ENCODE data around the gene FZD7. TPM values are rescaled to one million over a fixed set of nuclear protein-coding genes. Genes with fewer than 3 reads are reported as not detected.
A peak's percentile ranks its signal among the peaks of the same experiment; 100 is the strongest.

Gene FZD7
- total RNA-seq (10 to 100 TPM; 18.5 to 26.4 TPM), polyA plus RNA-seq (ENCODE audit: insufficient read length in 2 of 2) (10 to 100 TPM; 20.5 to 25.2 TPM)
- long read RNA-seq, donor 1, transcript FZD7-201 (1 exons, 3,859 nt): major isoform, 15 of 15 reads
- long read RNA-seq, donor 1, partial matches to known transcripts: 0 of 15 reads
- long read RNA-seq, donor 1, other reads (novel, unspliced or antisense): 0 of 15 reads
- long read RNA-seq, donor 2, transcript FZD7-201 (1 exons, 3,859 nt): major isoform, 6 of 6 reads
- long read RNA-seq, donor 2, partial matches to known transcripts: 0 of 6 reads
- long read RNA-seq, donor 2, other reads (novel, unspliced or antisense): 0 of 6 reads
- long read RNA-seq, donor 3, partial matches to known transcripts: 0 of 3 reads
- long read RNA-seq, donor 3, other reads (novel, unspliced or antisense): 0 of 3 reads
- long read RNA-seq, donor 4, transcript FZD7-201 (1 exons, 3,859 nt): major isoform, 15 of 15 reads
- long read RNA-seq, donor 4, partial matches to known transcripts: 0 of 15 reads
- long read RNA-seq, donor 4, other reads (novel, unspliced or antisense): 0 of 15 reads

GRCh38 chr2:202033317-202034248, at the start of gene FZD7:
FZD7 (plus strand) TSS chr2:202033855; CDS start chr2:202034648, 793 bp downstream.
- H3K4me3 ChIP-seq (ENCODE audit: low read depth, low read length): peak within 1 kb of the TSS; percentile 88
- peak in 4 of 6 donors; percentile 80 to 97 (median 90) for DNase-seq (ENCODE audit: low read depth in 4 of 6, low spot score in 6 of 6)
- peaks cover 35% of the 10 kb centered on the region for H3K4me1 ChIP-seq (ENCODE audit: control insufficient read depth, insufficient read depth, low read length)
- peak within 1 kb of the TSS; percentile 100 for H3K27ac ChIP-seq (ENCODE audit: low read depth, low read length)
- H3K36me3 ChIP-seq (ENCODE audit: control insufficient read depth, insufficient read depth, low read length): peaks cover 4% of the 10 kb centered on the region
- WGBS (ENCODE audit: insufficient coverage): under 1% methylated on average over 83 of the region's 109 CpGs
- H3K9me3 ChIP-seq (ENCODE audit: control insufficient read depth, insufficient read depth, low read length): no peaks in the 10 kb centered on the region
- peaks cover 57% of the 10 kb centered on the region for H3K27me3 ChIP-seq (ENCODE audit: control insufficient read depth, insufficient read depth, low read length)

GRCh38 chr2:201984333-201984732, 49.3 kb upstream of the FZD7 start:
- peaks cover 10% of the 10 kb centered on the region for H3K27me3 ChIP-seq (ENCODE audit: control insufficient read depth, insufficient read depth, low read length)
- no peaks in the 10 kb centered on the region for H3K9me3 ChIP-seq (ENCODE audit: control insufficient read depth, insufficient read depth, low read length)
- peak overlapping the region; percentile 86 for H3K27ac ChIP-seq (ENCODE audit: low read depth, low read length)
- no peak overlapping the region for H3K4me3 ChIP-seq (ENCODE audit: low read depth, low read length)
- H3K36me3 ChIP-seq (ENCODE audit: control insufficient read depth, insufficient read depth, low read length): no peaks in the 10 kb centered on the region
- DNase-seq (ENCODE audit: low read depth in 4 of 6, low spot score in 6 of 6): no peak
- WGBS (ENCODE audit: insufficient coverage): 86% methylated on average over 1 of the region's 3 CpGs
- H3K4me1 ChIP-seq (ENCODE audit: control insufficient read depth, insufficient read depth, low read length): peaks cover 26% of the 10 kb centered on the region

GRCh38 chr2:201984800-201985525, 48.7 kb upstream of the FZD7 start:
- no peaks in the 10 kb centered on the region for H3K9me3 ChIP-seq (ENCODE audit: control insufficient read depth, insufficient read depth, low read length)
- peaks cover 28% of the 10 kb centered on the region for H3K4me1 ChIP-seq (ENCODE audit: control insufficient read depth, insufficient read depth, low read length)
- 44% methylated on average over 8 of the region's 12 CpGs for WGBS (ENCODE audit: insufficient coverage)
- no peak overlapping the region for H3K4me3 ChIP-seq (ENCODE audit: low read depth, low read length)
- H3K27ac ChIP-seq (ENCODE audit: low read depth, low read length): peak overlapping the region; percentile 86
- peak in 5 of 6 donors; percentile 67 to 95 (median 76) for DNase-seq (ENCODE audit: low read depth in 4 of 6, low spot score in 6 of 6)
- H3K27me3 ChIP-seq (ENCODE audit: control insufficient read depth, insufficient read depth, low read length): peaks cover 10% of the 10 kb centered on the region
- H3K36me3 ChIP-seq (ENCODE audit: control insufficient read depth, insufficient read depth, low read length): no peaks in the 10 kb centered on the region

DNA sequence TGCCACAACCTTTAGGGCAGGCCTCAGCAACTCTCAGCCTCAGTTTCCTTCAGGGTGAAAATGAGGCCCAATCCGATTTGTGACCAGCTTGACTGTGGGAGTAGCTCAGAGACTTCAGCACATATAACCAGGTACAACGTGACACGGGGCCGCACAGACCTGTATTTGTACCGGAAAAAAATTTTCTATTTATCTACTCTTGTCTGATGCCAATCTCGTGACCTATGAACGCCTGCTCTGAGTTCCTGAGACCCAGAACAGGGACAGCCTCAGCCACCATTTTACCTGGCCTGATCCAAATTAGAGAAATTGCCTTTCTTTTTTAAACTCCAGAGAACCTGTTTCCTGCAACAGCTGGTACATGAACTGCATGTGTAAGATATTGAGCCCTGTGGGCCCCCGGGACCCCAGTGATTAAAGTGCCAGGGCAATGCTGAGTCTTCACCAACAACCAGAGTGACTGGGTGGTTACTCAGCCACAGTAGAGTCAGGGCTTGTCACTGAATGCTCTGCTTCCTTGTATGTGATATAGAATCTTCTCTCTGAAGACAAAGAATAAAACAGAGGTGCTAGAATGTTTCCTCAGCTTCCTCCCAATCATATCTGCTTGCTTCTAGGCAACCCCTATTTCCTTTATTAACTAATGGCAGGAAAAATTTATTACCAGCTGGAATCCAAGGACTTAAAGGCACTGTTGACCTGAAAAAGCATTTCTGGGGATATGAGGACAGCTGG, 47.8 kb upstream of the FZD7 start:
- H3K4me1 ChIP-seq (ENCODE audit: control insufficient read depth, insufficient read depth, low read length): peaks cover 28% of the 10 kb centered on the region
- DNase-seq (ENCODE audit: low read depth in 4 of 6, low spot score in 6 of 6): no peak
- no peaks in the 10 kb centered on the region for H3K9me3 ChIP-seq (ENCODE audit: control insufficient read depth, insufficient read depth, low read length)
- no peaks in the 10 kb centered on the region for H3K36me3 ChIP-seq (ENCODE audit: control insufficient read depth, insufficient read depth, low read length)
- 90% methylated on average over 8 of the region's 8 CpGs for WGBS (ENCODE audit: insufficient coverage)
- peak overlapping the region; percentile 86 for H3K27ac ChIP-seq (ENCODE audit: low read depth, low read length)
- peaks cover 8% of the 10 kb centered on the region for H3K27me3 ChIP-seq (ENCODE audit: control insufficient read depth, insufficient read depth, low read length)
- no peak overlapping the region for H3K4me3 ChIP-seq (ENCODE audit: low read depth, low read length)

DNA sequence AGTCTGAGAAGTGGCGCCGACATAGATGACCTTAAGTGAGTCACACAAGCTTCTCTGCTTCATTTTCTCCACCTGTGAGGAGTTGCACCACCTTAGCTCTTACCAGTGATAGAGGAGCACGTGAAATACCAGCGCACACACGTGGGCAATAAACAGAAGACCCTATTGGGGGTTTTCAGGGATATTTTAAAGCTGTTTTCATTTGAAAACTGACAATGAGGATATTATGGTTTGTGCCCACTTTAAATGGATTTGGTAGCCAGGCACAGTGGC, 47.3 kb upstream of the FZD7 start:
- peaks cover 8% of the 10 kb centered on the region for H3K27me3 ChIP-seq (ENCODE audit: control insufficient read depth, insufficient read depth, low read length)
- H3K27ac ChIP-seq (ENCODE audit: low read depth, low read length): no peak overlapping the region
- 90% methylated on average over 5 of the region's 5 CpGs for WGBS (ENCODE audit: insufficient coverage)
- no peaks in the 10 kb centered on the region for H3K36me3 ChIP-seq (ENCODE audit: control insufficient read depth, insufficient read depth, low read length)
- H3K4me1 ChIP-seq (ENCODE audit: control insufficient read depth, insufficient read depth, low read length): peaks cover 28% of the 10 kb centered on the region
- no peak for DNase-seq (ENCODE audit: low read depth in 4 of 6, low spot score in 6 of 6)
- no peaks in the 10 kb centered on the region for H3K9me3 ChIP-seq (ENCODE audit: control insufficient read depth, insufficient read depth, low read length)
- no peak overlapping the region for H3K4me3 ChIP-seq (ENCODE audit: low read depth, low read length)

GRCh38 chr2:201987426-201987825, 46.2 kb upstream of the FZD7 start:
- Histone ChIP-seq H3K4me3 (ENCODE audit: low read depth, low read length) (no peak overlapping the region), H3K27me3 (ENCODE audit: control insufficient read depth, insufficient read depth, low read length) (peaks cover 8% of the 10 kb centered on the region), H3K9me3 (ENCODE audit: control insufficient read depth, insufficient read depth, low read length) (no peaks in the 10 kb centered on the region), H3K36me3 (ENCODE audit: control insufficient read depth, insufficient read depth, low read length) (no peaks in the 10 kb centered on the region), H3K27ac (ENCODE audit: low read depth, low read length) (no peak overlapping the region), H3K4me1 (ENCODE audit: control insufficient read depth, insufficient read depth, low read length) (peaks cover 28% of the 10 kb centered on the region)
- WGBS (ENCODE audit: insufficient coverage): 100% methylated on average over 1 of the region's 2 CpGs
- no peak for DNase-seq (ENCODE audit: low read depth in 4 of 6, low spot score in 6 of 6)

GRCh38 chr2:201990069-201990468, 43.6 kb upstream of the FZD7 start:
- Histone ChIP-seq H3K4me3 (ENCODE audit: low read depth, low read length) (no peak overlapping the region), H3K36me3 (ENCODE audit: control insufficient read depth, insufficient read depth, low read length) (no peaks in the 10 kb centered on the region), H3K4me1 (ENCODE audit: control insufficient read depth, insufficient read depth, low read length) (peaks cover 9% of the 10 kb centered on the region), H3K9me3 (ENCODE audit: control insufficient read depth, insufficient read depth, low read length) (no peaks in the 10 kb centered on the region), H3K27ac (ENCODE audit: low read depth, low read length) (no peak overlapping the region), H3K27me3 (ENCODE audit: control insufficient read depth, insufficient read depth, low read length) (peaks cover 11% of the 10 kb centered on the region)
- WGBS (ENCODE audit: insufficient coverage): 100% methylated on average over 1 of the region's 2 CpGs
- DNase-seq (ENCODE audit: low read depth in 4 of 6, low spot score in 6 of 6): no peak

DNA sequence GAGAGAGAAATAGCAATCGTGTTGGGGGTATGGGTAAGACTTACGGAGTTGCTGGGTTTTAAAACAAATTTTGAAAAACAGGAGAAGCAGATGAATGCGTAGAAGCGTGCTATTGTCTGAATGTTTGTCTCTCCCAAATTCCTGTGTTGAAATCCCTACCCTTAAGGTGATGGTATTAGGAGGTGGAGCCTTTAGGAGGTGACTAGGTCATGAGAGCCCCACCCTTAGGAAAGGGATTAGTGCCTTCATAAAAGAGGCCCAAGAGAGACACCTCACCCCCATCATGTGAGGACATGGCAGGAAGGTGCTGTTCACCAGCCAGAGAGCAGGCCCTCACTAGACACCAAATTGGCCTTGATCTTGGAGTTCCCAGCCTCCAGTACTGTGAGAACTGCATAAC, 40.7 kb upstream of the FZD7 start:
- peaks cover 2% of the 10 kb centered on the region for H3K4me1 ChIP-seq (ENCODE audit: control insufficient read depth, insufficient read depth, low read length)
- no peak overlapping the region for H3K4me3 ChIP-seq (ENCODE audit: low read depth, low read length)
- 100% methylated on average over 1 of the region's 4 CpGs for WGBS (ENCODE audit: insufficient coverage)
- peaks cover 10% of the 10 kb centered on the region for H3K27me3 ChIP-seq (ENCODE audit: control insufficient read depth, insufficient read depth, low read length)
- H3K36me3 ChIP-seq (ENCODE audit: control insufficient read depth, insufficient read depth, low read length): no peaks in the 10 kb centered on the region
- H3K27ac ChIP-seq (ENCODE audit: low read depth, low read length): no peak overlapping the region
- no peak for DNase-seq (ENCODE audit: low read depth in 4 of 6, low spot score in 6 of 6)
- H3K9me3 ChIP-seq (ENCODE audit: control insufficient read depth, insufficient read depth, low read length): no peaks in the 10 kb centered on the region

Measured in spinal cord (tissue), 10 donors.